Left ventricle myocardium superior (tissue), 1 donor: ENCODE data around the gene STOM. TPM values are rescaled to one million over a fixed set of nuclear protein-coding genes. Genes with fewer than 3 reads are reported as not detected.

ENCODE experiments used
- ATAC-seq: fragments of 200-7000 bp; cut with Tn5 transposase; one replicate; pipeline ENCODE4 v1.9.1; 2020; ENCODE audit warnings: mild to moderate bottlenecking, moderate library complexity
- DNase-seq: peaks from one replicate; pipeline ENCODE4 v3.0.0-alpha.2; 2020
- intact Hi-C: fragments of 100-400 bp; cut with micrococcal nuclease; formaldehyde crosslinking; loops from one replicate; pipeline ENCODE4 v1.11.0; 2022
- total RNA-seq: library from RNA; stranded (reverse); fragmentation: NEBNext Ultra II Directional; extraction: Animal tissue kit (Norgen Biotek cat#: 25700); gene quantifications from one replicate; pipeline ENCODE4 v1.2.1, GENCODE V29; 2021
- donor health status: DM: no; HTN: yes; CAD: no; lungs with severe emphysema.

Gene STOM
- total RNA-seq, 1 donor from 2014 or later, result 153 TPM

- ATAC-seq (peak; percentile 89), DNase-seq (peak; percentile 89)
- intact Hi-C loops, result loop anchor here (10.0 kb wide), 1 partner anchor 49 kb away; the partner anchor contains the start of gene STOM
These were observed 43.8 kb downstream of the STOM start for GRCh38 chr9:121326130-121326838.

GRCh38 chr9:121325387-121325786, 44.7 kb downstream of the STOM start:
- intact Hi-C loops, result loop anchor here (10.0 kb wide), 1 partner anchor 49 kb away; the partner anchor contains the start of gene STOM
- ATAC-seq (peak; percentile 1), DNase-seq (no peak)

GRCh38 chr9:121324755-121325154, 45.3 kb downstream of the STOM start:
- DNase-seq, result no peak
- no peak for ATAC-seq
- intact Hi-C loops, result loop anchor here (10.0 kb wide), 1 partner anchor 50 kb away; the partner anchor contains the start of gene STOM

- intact Hi-C loops, result loop anchor here (10.0 kb wide), 1 partner anchor 50 kb away; the partner anchor contains the start of gene STOM
- DNase-seq, result no peak
- ATAC-seq, result no peak
These were observed 45.7 kb downstream of the STOM start for GRCh38 chr9:121324316-121324715.

- intact Hi-C loops, result loop anchor here (10.0 kb wide), 1 partner anchor 51 kb away; the partner anchor contains the start of gene STOM
- ATAC-seq (no peak), DNase-seq (no peak)
These were observed 46.5 kb downstream of the STOM start for GRCh38 chr9:121323449-121324151.

- DNase-seq, result no peak
- intact Hi-C loops, result loop anchor here (10.0 kb wide), 1 partner anchor 52 kb away; the partner anchor contains the start of gene STOM
- no peak for ATAC-seq
These were observed 47.2 kb downstream of the STOM start for GRCh38 chr9:121322737-121323448.

GRCh38 chr9:121322037-121322736, 47.9 kb downstream of the STOM start:
- DNase-seq (no peak), ATAC-seq (no peak)
- intact Hi-C loops, result loop anchor here (10.0 kb wide), 1 partner anchor 53 kb away; the partner anchor contains the start of gene STOM

GRCh38 chr9:121321016-121321503, 49.0 kb downstream of the STOM start:
- DNase-seq (no peak), ATAC-seq (no peak)
- intact Hi-C loops, result loop anchor here (10.0 kb wide), 1 partner anchor 54 kb away; the partner anchor contains the start of gene STOM

GRCh38 chr9:121319383-121319780, 50.7 kb downstream of the STOM start:
- intact Hi-C loops, result loop anchor here (5.0 kb wide), 1 partner anchor 78 kb away; no protein-coding TSS in a partner anchor
- DNase-seq (no peak), ATAC-seq (no peak)

GRCh38 chr9:121318631-121319382, 51.2 kb downstream of the STOM start:
- intact Hi-C loops, result loop anchor here (5.0 kb wide), 1 partner anchor 78 kb away; no protein-coding TSS in a partner anchor
- ATAC-seq (no peak), DNase-seq (no peak)

- ATAC-seq, result peak; percentile 56
- peak; percentile 84 for DNase-seq
- intact Hi-C loops, result loop anchor here (5.0 kb wide), 1 partner anchor 79 kb away; no protein-coding TSS in a partner anchor
These were observed 52.1 kb downstream of the STOM start for GRCh38 chr9:121317737-121318630.

- intact Hi-C loops, result loop anchor here (5.0 kb wide), 1 partner anchor 80 kb away; no protein-coding TSS in a partner anchor
- DNase-seq (no peak), ATAC-seq (no peak)
These were observed 53.1 kb downstream of the STOM start for GRCh38 chr9:121316852-121317373.

GRCh38 chr9:121316378-121316777, 53.7 kb downstream of the STOM start:
- no peak for DNase-seq
- ATAC-seq, result no peak
- intact Hi-C loops, result loop anchor here (5.0 kb wide), 1 partner anchor 81 kb away; no protein-coding TSS in a partner anchor

GRCh38 chr9:121313458-121314152, 56.4 kb downstream of the STOM start:
- ATAC-seq (no peak), DNase-seq (no peak)
- intact Hi-C loops, result no loop called here

GRCh38 chr9:121312169-121312568, 57.9 kb downstream of the STOM start:
- intact Hi-C loops, result no loop called here
- no peak for DNase-seq
- ATAC-seq, result no peak

- intact Hi-C loops, result no loop called here
- DNase-seq (no peak), ATAC-seq (no peak)
These were observed 59.5 kb downstream of the STOM start for GRCh38 chr9:121310571-121310970.
